ENCODE data around the gene FOSL2. TPM values are rescaled to one million over a fixed set of nuclear protein-coding genes. Genes with fewer than 3 reads are reported as not detected.

The FOSL2 gene
- total RNA-seq, 1 donor from 2014 or later = 80.6 TPM

- intact Hi-C loops (cut with micrococcal nuclease) = no loop called here
- H3K4me1 Mint-ChIP-seq = peaks cover 34% of the 10 kb centered on the region
Observed at GRCh38 chr2:28436525-28437051, 43.9 kb downstream of the FOSL2 start.

GRCh38 chr2:28437149-28437835 is 44.6 kb downstream of the FOSL2 start:
- no peak overlapping the region for H3K27ac Mint-ChIP-seq
- H3K4me1 Mint-ChIP-seq = peaks cover 41% of the 10 kb centered on the region
- H3K27me3 Mint-ChIP-seq = no peaks in the 10 kb centered on the region
- H3K9me3 Mint-ChIP-seq = peaks cover 21% of the 10 kb centered on the region
- peaks cover 3% of the 10 kb centered on the region for H3K36me3 Mint-ChIP-seq (ENCODE audit: low read depth)
- no peak overlapping the region for H3K4me3 Mint-ChIP-seq
- DNase-seq = no peak
- intact Hi-C loops (cut with micrococcal nuclease) = no loop called here

More at GRCh38 chr2:28436525-28437051, 43.9 kb downstream of the FOSL2 start:
- Mint-ChIP-seq H3K36me3 (ENCODE audit: low read depth) (peaks cover 3% of the 10 kb centered on the region), H3K4me3 (no peak overlapping the region), H3K27ac (no peak overlapping the region), H3K9me3 (peaks cover 14% of the 10 kb centered on the region), H3K27me3 (no peaks in the 10 kb centered on the region)
- DNase-seq = no peak

GRCh38 chr2:28437918-28438317 is 45.3 kb downstream of the FOSL2 start:
- H3K27ac Mint-ChIP-seq = no peak overlapping the region
- H3K4me1 Mint-ChIP-seq = peaks cover 43% of the 10 kb centered on the region
- no peak overlapping the region for H3K4me3 Mint-ChIP-seq
- H3K36me3 Mint-ChIP-seq (ENCODE audit: low read depth) = peaks cover 3% of the 10 kb centered on the region
- no peak for DNase-seq
- H3K9me3 Mint-ChIP-seq = peaks cover 21% of the 10 kb centered on the region
- intact Hi-C loops (cut with micrococcal nuclease) = no loop called here
- no peaks in the 10 kb centered on the region for H3K27me3 Mint-ChIP-seq

- intact Hi-C loops (cut with micrococcal nuclease) = no loop called here
- Mint-ChIP-seq H3K4me3 (no peak overlapping the region), H3K36me3 (ENCODE audit: low read depth) (peaks cover 5% of the 10 kb centered on the region), H3K27ac (no peak overlapping the region), H3K4me1 (peaks cover 44% of the 10 kb centered on the region), H3K9me3 (peaks cover 17% of the 10 kb centered on the region), H3K27me3 (no peaks in the 10 kb centered on the region)
- DNase-seq = no peak
Observed at GRCh38 chr2:28438532-28439063, 45.9 kb downstream of the FOSL2 start.

GRCh38 chr2:28439127-28439526 is 46.5 kb downstream of the FOSL2 start:
- intact Hi-C loops (cut with micrococcal nuclease) = no loop called here
- H3K9me3 Mint-ChIP-seq = peaks cover 13% of the 10 kb centered on the region
- no peak for DNase-seq
- H3K36me3 Mint-ChIP-seq (ENCODE audit: low read depth) = peaks cover 2% of the 10 kb centered on the region
- peaks cover 40% of the 10 kb centered on the region for H3K4me1 Mint-ChIP-seq
- no peaks in the 10 kb centered on the region for H3K27me3 Mint-ChIP-seq
- no peak overlapping the region for H3K4me3 Mint-ChIP-seq
- peak overlapping the region; percentile 47 for H3K27ac Mint-ChIP-seq

- Mint-ChIP-seq H3K36me3 (ENCODE audit: low read depth) (peaks cover 2% of the 10 kb centered on the region), H3K4me3 (no peak overlapping the region), H3K4me1 (peaks cover 36% of the 10 kb centered on the region), H3K27ac (no peak overlapping the region), H3K27me3 (no peaks in the 10 kb centered on the region), H3K9me3 (peaks cover 13% of the 10 kb centered on the region)
- intact Hi-C loops (cut with micrococcal nuclease) = no loop called here
- no peak for DNase-seq
Observed at GRCh38 chr2:28439763-28440162, 47.1 kb downstream of the FOSL2 start.

GRCh38 chr2:28442328-28442727 is 49.7 kb downstream of the FOSL2 start:
- Mint-ChIP-seq H3K4me1 (peaks cover 45% of the 10 kb centered on the region), H3K27me3 (no peaks in the 10 kb centered on the region), H3K27ac (peak overlapping the region; percentile 9), H3K4me3 (no peak overlapping the region), H3K36me3 (ENCODE audit: low read depth) (peaks cover 2% of the 10 kb centered on the region), H3K9me3 (peaks cover 14% of the 10 kb centered on the region)
- DNase-seq = no peak
- intact Hi-C loops (cut with micrococcal nuclease) = no loop called here

- peaks cover 57% of the 10 kb centered on the region for H3K4me1 Mint-ChIP-seq
- no peak overlapping the region for H3K27ac Mint-ChIP-seq
- no peak overlapping the region for H3K4me3 Mint-ChIP-seq
- DNase-seq = no peak
- H3K36me3 Mint-ChIP-seq (ENCODE audit: low read depth) = peaks cover 2% of the 10 kb centered on the region
- peaks cover 15% of the 10 kb centered on the region for H3K9me3 Mint-ChIP-seq
- H3K27me3 Mint-ChIP-seq = no peaks in the 10 kb centered on the region
- intact Hi-C loops (cut with micrococcal nuclease) = loop anchor here (5.0 kb wide), 2 partner anchors 168 to 488 kb away; no protein-coding TSS in a partner anchor
Observed at GRCh38 chr2:28444956-28445355, 52.3 kb downstream of the FOSL2 start.

GRCh38 chr2:28445448-28446258 is 53.0 kb downstream of the FOSL2 start:
- Mint-ChIP-seq H3K9me3 (peaks cover 15% of the 10 kb centered on the region), H3K4me1 (peaks cover 64% of the 10 kb centered on the region), H3K36me3 (ENCODE audit: low read depth) (peaks cover 2% of the 10 kb centered on the region), H3K4me3 (peak overlapping the region; percentile 47), H3K27me3 (no peaks in the 10 kb centered on the region), H3K27ac (peak overlapping the region; percentile 85)
- intact Hi-C loops (cut with micrococcal nuclease) = loop anchor here (1.0 to 5.0 kb wide), 4 partner anchors 21 to 488 kb away; no protein-coding TSS in a partner anchor
- no peak for DNase-seq

- Mint-ChIP-seq H3K36me3 (ENCODE audit: low read depth) (peaks cover 2% of the 10 kb centered on the region), H3K27ac (peak overlapping the region; percentile 34), H3K4me1 (peaks cover 72% of the 10 kb centered on the region), H3K27me3 (no peaks in the 10 kb centered on the region), H3K4me3 (no peak overlapping the region), H3K9me3 (peaks cover 15% of the 10 kb centered on the region)
- intact Hi-C loops (cut with micrococcal nuclease) = loop anchor here (1.0 to 5.0 kb wide), 4 partner anchors 22 to 489 kb away; no protein-coding TSS in a partner anchor
- no peak for DNase-seq
Observed at GRCh38 chr2:28446531-28446930, 53.9 kb downstream of the FOSL2 start.

GRCh38 chr2:28447086-28447485 is 54.4 kb downstream of the FOSL2 start:
- no peaks in the 10 kb centered on the region for H3K27me3 Mint-ChIP-seq
- no peak overlapping the region for H3K4me3 Mint-ChIP-seq
- no peak for DNase-seq
- H3K4me1 Mint-ChIP-seq = peaks cover 67% of the 10 kb centered on the region
- intact Hi-C loops (cut with micrococcal nuclease) = loop anchor here (5.0 kb wide), 2 partner anchors 170 to 490 kb away; no protein-coding TSS in a partner anchor
- peaks cover 10% of the 10 kb centered on the region for H3K9me3 Mint-ChIP-seq
- peaks cover 2% of the 10 kb centered on the region for H3K36me3 Mint-ChIP-seq (ENCODE audit: low read depth)
- H3K27ac Mint-ChIP-seq = peak overlapping the region; percentile 34

GRCh38 chr2:28447943-28448792 is 55.5 kb downstream of the FOSL2 start:
- peak overlapping the region; percentile 43 for H3K4me3 Mint-ChIP-seq
- H3K27ac Mint-ChIP-seq = peak overlapping the region; percentile 96
- peaks cover 65% of the 10 kb centered on the region for H3K4me1 Mint-ChIP-seq
- H3K36me3 Mint-ChIP-seq (ENCODE audit: low read depth) = peaks cover 2% of the 10 kb centered on the region
- intact Hi-C loops (cut with micrococcal nuclease) = loop anchor here (1.0 to 5.0 kb wide), 6 partner anchors 17 to 557 kb away; partner anchors contain the start of genes BABAM2, FOSL2 and RBKS
- no peak for DNase-seq
- H3K27me3 Mint-ChIP-seq = no peaks in the 10 kb centered on the region
- peaks cover 6% of the 10 kb centered on the region for H3K9me3 Mint-ChIP-seq

GRCh38 chr2:28448793-28449100 is 56.1 kb downstream of the FOSL2 start:
- H3K4me3 Mint-ChIP-seq = peak overlapping the region; percentile 43
- no peaks in the 10 kb centered on the region for H3K36me3 Mint-ChIP-seq (ENCODE audit: low read depth)
- intact Hi-C loops (cut with micrococcal nuclease) = loop anchor here (1.0 to 5.0 kb wide), 6 partner anchors 17 to 558 kb away; partner anchors contain the start of genes BABAM2, FOSL2 and RBKS
- peaks cover 66% of the 10 kb centered on the region for H3K4me1 Mint-ChIP-seq
- no peaks in the 10 kb centered on the region for H3K27me3 Mint-ChIP-seq
- peak overlapping the region; percentile 96 for H3K27ac Mint-ChIP-seq
- DNase-seq = no peak
- peaks cover 2% of the 10 kb centered on the region for H3K9me3 Mint-ChIP-seq
